PC-9 (cell line): ENCODE measurements around the gene OS9. TPM values are rescaled to one million over a fixed set of nuclear protein-coding genes. Genes with fewer than 3 reads are reported as not detected.
"Not testable (repeated sequence)": the region's sequence is repeated elsewhere in the genome, so short reads cannot be mapped to it uniquely, and the experiment has no call there.

ENCODE experiments used
- Bru-seq: library from RNA; stranded (reverse); fragments of 400-500 nt; gene quantifications from one replicate; lab custom pipeline; 2021; lab: Mats Ljungman, UMichigan
- BruChase-seq, 2 experiments: library from RNA; stranded (reverse); fragments of 400-500 nt; gene quantifications; one replicate each; lab custom pipeline; 2021; lab: Mats Ljungman, UMichigan
- BruUV-seq: library from RNA; stranded (reverse); fragments of 400-500 nt; replicated peaks from 2 replicates; lab custom pipeline; 2021; lab: Mats Ljungman, UMichigan
- CTCF ChIA-PET: fragments of 300-600 bp; sonication (Branson Sonifier 250); formaldehyde crosslinking; loops from one replicate; lab custom pipeline; 2022; ENCODE audit warnings: antibody characterized with exemption; lab: Charles Lee
- POLR2A ChIA-PET: fragments of 300-600 bp; sonication (Branson Sonifier 250); formaldehyde crosslinking; loops from one replicate; lab custom pipeline; 2022; ENCODE audit warnings: antibody characterized with exemption; ENCODE audit not compliant: unreplicated experiment; lab: Charles Lee
- DNase-seq, 2 experiments: peaks; one replicate each; pipeline versions ENCODE4 v3.0.0 to v3.0.0-alpha.2; 2015 to 2022; ENCODE audit warnings: mixed read lengths in 1 of 2
- H2AFZ ChIP-seq: fragments of 200-600 bp; sonication (generic); 2 replicates; pipeline ENCODE4 v1.8.1; 2017; ENCODE audit warnings: antibody characterized with exemption
- H3F3A ChIP-seq: fragments of 200-600 bp; sonication (generic); 2 replicates; pipeline ENCODE4 v1.8.1; 2017; ENCODE audit warnings: antibody characterized with exemption, mild to moderate bottlenecking, low read depth; ENCODE audit not compliant: insufficient read depth
- H3K27ac ChIP-seq: fragments of 200-600 bp; sonication (generic); 2 replicates; pipeline ENCODE4 v1.6.1; 2016; ENCODE audit warnings: mixed run types
- H3K27me3 ChIP-seq: fragments of 200-600 bp; sonication (generic); 2 replicates; pipeline ENCODE4 v1.6.1; 2016; ENCODE audit warnings: low read depth, mixed run types; ENCODE audit not compliant: insufficient read depth
- H3K36me3 ChIP-seq: fragments of 200-600 bp; sonication (generic); 2 replicates; pipeline ENCODE4 v1.6.1; 2016; ENCODE audit warnings: low read depth, mixed run types
- H3K4me1 ChIP-seq: fragments of 200-600 bp; sonication (generic); replicated peaks from 2 replicates; pipeline ENCODE4 v1.6.1; 2016; ENCODE audit warnings: mixed run types; ENCODE audit not compliant: insufficient read depth
- H3K4me2 ChIP-seq: fragments of 200-600 bp; sonication (generic); 2 replicates; pipeline ENCODE4 v1.6.1; 2017; ENCODE audit warnings: mixed run types
- H3K4me3 ChIP-seq: fragments of 200-600 bp; sonication (generic); 2 replicates; pipeline ENCODE4 v1.6.1; 2016; ENCODE audit warnings: mixed run types
- H3K79me2 ChIP-seq: fragments of 200-600 bp; sonication (generic); 2 replicates; pipeline ENCODE4 v1.6.1; 2017; ENCODE audit warnings: low read depth, mixed run types
- H3K9me2 ChIP-seq: fragments of 200-600 bp; sonication (generic); 2 replicates; pipeline ENCODE4 v1.8.1; 2017; ENCODE audit warnings: mild to moderate bottlenecking; ENCODE audit not compliant: insufficient read depth
- H3K9me3 ChIP-seq: fragments of 200-600 bp; sonication (generic); 2 replicates; pipeline ENCODE4 v1.8.1; 2016; ENCODE audit warnings: low read depth; ENCODE audit not compliant: insufficient read depth
- H4K20me1 ChIP-seq: fragments of 200-600 bp; sonication (generic); 2 replicates; pipeline ENCODE4 v1.8.1; 2017; ENCODE audit not compliant: insufficient read depth
- CTCF ChIP-seq: fragments of 200-600 bp; sonication (generic); conservative IDR thresholded peaks from 2 replicates; pipeline ENCODE4 v1.6.1; 2017; ENCODE audit warnings: mixed run types, antibody characterized with exemption, mild to moderate bottlenecking, moderate library complexity
- EZH2 ChIP-seq: fragments of 200-600 bp; sonication (generic); IDR thresholded peaks from 2 replicates; pipeline ENCODE4 v1.8.0; 2017; ENCODE audit warnings: antibody characterized with exemption, low read depth
- intact Hi-C: fragments of 100-400 bp; cut with micrococcal nuclease; formaldehyde crosslinking; loops from one replicate; pipeline ENCODE4 v1.10.0; 2022; ENCODE audit not compliant: unreplicated experiment
- long read RNA-seq: library from polyadenylated mRNA; stranded (forward); transcript quantifications from one replicate; pipeline ENCODE4 v2.0.0, GENCODE V29; 2022
- total RNA-seq: library from RNA; stranded (reverse); gene quantifications from 2 replicates; pipeline ENCODE4 v1.2.3, GENCODE V29; 2021

OS9 gene, protein sequence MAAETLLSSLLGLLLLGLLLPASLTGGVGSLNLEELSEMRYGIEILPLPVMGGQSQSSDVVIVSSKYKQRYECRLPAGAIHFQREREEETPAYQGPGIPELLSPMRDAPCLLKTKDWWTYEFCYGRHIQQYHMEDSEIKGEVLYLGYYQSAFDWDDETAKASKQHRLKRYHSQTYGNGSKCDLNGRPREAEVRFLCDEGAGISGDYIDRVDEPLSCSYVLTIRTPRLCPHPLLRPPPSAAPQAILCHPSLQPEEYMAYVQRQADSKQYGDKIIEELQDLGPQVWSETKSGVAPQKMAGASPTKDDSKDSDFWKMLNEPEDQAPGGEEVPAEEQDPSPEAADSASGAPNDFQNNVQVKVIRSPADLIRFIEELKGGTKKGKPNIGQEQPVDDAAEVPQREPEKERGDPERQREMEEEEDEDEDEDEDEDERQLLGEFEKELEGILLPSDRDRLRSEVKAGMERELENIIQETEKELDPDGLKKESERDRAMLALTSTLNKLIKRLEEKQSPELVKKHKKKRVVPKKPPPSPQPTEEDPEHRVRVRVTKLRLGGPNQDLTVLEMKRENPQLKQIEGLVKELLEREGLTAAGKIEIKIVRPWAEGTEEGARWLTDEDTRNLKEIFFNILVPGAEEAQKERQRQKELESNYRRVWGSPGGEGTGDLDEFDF
- 96.7 and 108 TPM in 2 replicates for total RNA-seq
- percentile 66 among the genes with signal in this experiment for Bru-seq, nascent RNA
- BruChase-seq, experiment 1, labeled RNA remaining after a 2-hour chase, result percentile 65 among the genes with signal in this experiment
- percentile 71 among the genes with signal in this experiment for BruChase-seq, experiment 2, labeled RNA remaining after a 6-hour chase
- long read RNA-seq, transcript OS9-201 (14 exons, 2,505 nt), result minor isoform, 26 of 237 reads
- long read RNA-seq, transcript OS9-202 (15 exons, 2,691 nt), result minor isoform, 41 of 237 reads
- long read RNA-seq, transcript OS9-220 (14 exons, 2,135 nt), result major isoform, 76 of 237 reads
- long read RNA-seq, transcript OS9-203 (14 exons, 2,457 nt), result minor isoform, 30 of 237 reads
- long read RNA-seq, partial matches to known transcripts, result 7 of 237 reads
- long read RNA-seq, other reads (novel, unspliced or antisense), result 43 of 237 reads

DNA sequence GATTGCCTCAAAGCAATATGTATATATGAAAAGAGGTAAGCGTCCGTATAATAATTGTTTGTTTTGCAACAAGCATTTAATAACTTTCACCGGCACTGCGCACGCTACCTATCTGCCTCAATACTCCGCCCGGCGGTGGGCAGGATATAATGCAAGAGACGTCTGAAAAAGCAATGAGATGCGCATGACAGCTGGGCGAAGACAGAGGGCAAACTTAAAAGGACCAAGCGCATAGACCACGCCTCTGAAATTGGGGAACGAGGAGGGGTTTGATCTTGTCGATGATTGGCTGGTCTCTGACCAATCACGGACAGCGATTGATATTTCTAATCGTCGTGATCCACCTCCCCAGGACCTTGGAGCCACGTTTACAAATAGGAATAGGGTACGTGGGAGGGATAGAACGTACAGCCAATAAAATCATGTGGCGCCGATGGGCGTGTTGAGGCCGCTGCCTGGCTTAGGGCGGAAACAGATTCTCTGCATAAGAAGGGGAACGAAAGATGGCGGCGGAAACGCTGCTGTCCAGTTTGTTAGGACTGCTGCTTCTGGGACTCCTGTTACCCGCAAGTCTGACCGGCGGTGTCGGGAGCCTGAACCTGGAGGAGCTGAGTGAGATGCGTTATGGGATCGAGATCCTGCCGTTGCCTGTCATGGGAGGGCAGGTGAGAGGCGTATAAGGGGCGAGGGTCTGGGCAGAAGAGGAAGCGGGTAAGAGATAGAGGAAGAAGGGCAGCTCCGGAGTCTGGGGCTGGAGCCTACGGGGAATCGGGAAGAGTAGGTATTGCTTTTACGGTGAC, at the start of gene OS9:
Gene OS9 (plus strand): TSS at position 474 of the 800 bp plus-strand sequence. CDS start 30 bp downstream, at position 504.
- intact Hi-C loops, result loop anchor here (2.0 to 5.0 kb wide), 3 partner anchors 62 to 231 kb away; partner anchors contain the start of gene B4GALNT1
- H3K27me3 ChIP-seq, result peaks cover 12% of the 10 kb centered on the region; the same call in 1 of the 2 replicates
- POLR2A ChIA-PET, result no interaction called here
- H2AFZ ChIP-seq, result peak within 1 kb of the TSS; percentile 96
- no peaks in the 10 kb centered on the region for H4K20me1 ChIP-seq
- no TSS peak for BruUV-seq
- peaks cover 13% of the 10 kb centered on the region for H3K4me1 ChIP-seq
- peak within 1 kb of the TSS; percentile 73 for H3K4me3 ChIP-seq
- H3K9me2 ChIP-seq, result no peaks in the 10 kb centered on the region
- DNase-seq, result peak; percentile 93 to 98
- H3K9me3 ChIP-seq, result no peaks in the 10 kb centered on the region
- CTCF ChIA-PET, result interaction anchor here (0.6 kb wide), 1 partner anchor 235 kb away, joined by 3 read pairs; no protein-coding TSS in a partner anchor
- peaks cover 8% of the 10 kb centered on the region; the same call in 1 of the 2 replicates for H3K36me3 ChIP-seq
- no peak within 1 kb of the TSS for H3K27ac ChIP-seq
- H3F3A ChIP-seq, result no peaks in the 10 kb centered on the region; the same call in 1 of the 2 replicates
- TF ChIP-seq CTCF (peak; percentile 73), EZH2 (no peak)
- peaks cover 10% of the 10 kb centered on the region for H3K79me2 ChIP-seq
- H3K4me2 ChIP-seq, result peak within 1 kb of the TSS; percentile 94

- H3K4me3 ChIP-seq, H3K79me2 ChIP-seq, H3K27me3 ChIP-seq, H3K4me2 ChIP-seq, BruUV-seq, H2AFZ ChIP-seq, DNase-seq, CTCF ChIA-PET, H3F3A ChIP-seq, H3K4me1 ChIP-seq, H3K36me3 ChIP-seq, POLR2A ChIA-PET, H3K9me2 ChIP-seq, H4K20me1 ChIP-seq, intact Hi-C loops, H3K27ac ChIP-seq: not testable (repeated sequence)
- peaks cover 20% of the 10 kb centered on the region for H3K9me3 ChIP-seq
Observed at GRCh38 chr12:57645990-57646658, 47.8 kb upstream of the OS9 start.

DNA sequence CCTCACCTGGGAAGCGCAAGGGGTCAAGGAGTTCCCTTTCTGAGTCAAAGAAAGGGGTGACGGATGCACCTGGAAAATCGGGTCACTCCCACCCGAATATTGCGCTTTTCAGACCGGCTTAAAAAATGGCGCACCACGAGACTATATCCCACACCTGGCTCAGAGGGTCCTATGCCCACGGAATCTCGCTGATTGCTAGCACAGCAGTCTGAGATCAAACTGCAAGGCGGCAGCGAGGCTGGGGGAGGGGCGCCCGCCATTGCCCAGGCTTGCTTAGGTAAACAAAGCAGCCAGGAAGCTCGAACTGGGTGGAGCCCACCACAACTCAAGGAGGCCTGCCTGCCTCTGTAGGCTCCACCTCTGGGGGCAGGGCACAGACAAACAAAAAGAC, 47.3 kb upstream of the OS9 start:
- BruUV-seq, H4K20me1 ChIP-seq: not testable (repeated sequence)

More for the DNA sequence above, 47.3 kb upstream of the OS9 start:
- POLR2A ChIA-PET, H3K27ac ChIP-seq, CTCF ChIA-PET, H2AFZ ChIP-seq, H3K4me2 ChIP-seq, intact Hi-C loops, H3F3A ChIP-seq, H3K27me3 ChIP-seq, H3K4me1 ChIP-seq, H3K79me2 ChIP-seq, H3K4me3 ChIP-seq, H3K36me3 ChIP-seq, DNase-seq, H3K9me2 ChIP-seq: not testable (repeated sequence)
- peaks cover 20% of the 10 kb centered on the region for H3K9me3 ChIP-seq
